ENCODE data around the gene KLHL4.

DNA sequence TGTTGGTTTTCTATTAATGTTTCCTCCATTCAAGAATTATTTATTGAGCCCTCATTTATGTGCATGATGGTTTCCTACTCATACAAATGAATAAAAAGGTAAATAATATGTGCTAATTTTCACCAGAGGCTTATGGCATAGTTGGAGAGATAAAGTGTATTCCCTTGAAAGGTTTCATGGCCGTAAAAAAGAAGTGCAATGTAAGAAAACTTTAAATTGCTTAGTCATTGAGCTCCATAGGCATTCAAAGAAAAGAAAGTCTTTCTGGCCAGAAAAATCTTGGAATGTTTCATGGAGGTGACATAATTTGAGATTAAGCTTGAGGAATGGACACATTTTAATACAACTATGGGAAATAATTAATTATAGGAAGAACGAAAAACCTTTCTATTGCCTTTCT, 8.7 kb downstream of the KLHL4 start:
- TF ChIP-seq RBM22 (IDR thresholded peaks at IDR 0.05; ENCODE audit: low read depth, low read length, poor library complexity, severe bottlenecking) (no peak), ZEB2 (IDR thresholded peaks at IDR 0.05) (no peak), ZNF384 (IDR thresholded peaks at IDR 0.05; ENCODE audit: low read depth, low read length) (no peak), ZNF785 (CRISPR knock-in tag; IDR thresholded peaks at IDR 0.05) (no peak), HNRNPLL (IDR thresholded peaks at IDR 0.05; ENCODE audit: low read depth, low read length, poor library complexity, severe bottlenecking) (no peak), ZNF695 (CRISPR knock-in tag; IDR thresholded peaks at IDR 0.05) (no peak), RAD21 (CRISPR knock-in tag; conservative IDR thresholded peaks at IDR 0.05 in 1 of 2, IDR thresholded peaks at IDR 0.05 in 1 of 2) (no peak), GTF2F1 (IDR thresholded peaks at IDR 0.05; ENCODE audit: low read depth, low read length) (no peak)
- TF ChIP-seq, protein P1, sequence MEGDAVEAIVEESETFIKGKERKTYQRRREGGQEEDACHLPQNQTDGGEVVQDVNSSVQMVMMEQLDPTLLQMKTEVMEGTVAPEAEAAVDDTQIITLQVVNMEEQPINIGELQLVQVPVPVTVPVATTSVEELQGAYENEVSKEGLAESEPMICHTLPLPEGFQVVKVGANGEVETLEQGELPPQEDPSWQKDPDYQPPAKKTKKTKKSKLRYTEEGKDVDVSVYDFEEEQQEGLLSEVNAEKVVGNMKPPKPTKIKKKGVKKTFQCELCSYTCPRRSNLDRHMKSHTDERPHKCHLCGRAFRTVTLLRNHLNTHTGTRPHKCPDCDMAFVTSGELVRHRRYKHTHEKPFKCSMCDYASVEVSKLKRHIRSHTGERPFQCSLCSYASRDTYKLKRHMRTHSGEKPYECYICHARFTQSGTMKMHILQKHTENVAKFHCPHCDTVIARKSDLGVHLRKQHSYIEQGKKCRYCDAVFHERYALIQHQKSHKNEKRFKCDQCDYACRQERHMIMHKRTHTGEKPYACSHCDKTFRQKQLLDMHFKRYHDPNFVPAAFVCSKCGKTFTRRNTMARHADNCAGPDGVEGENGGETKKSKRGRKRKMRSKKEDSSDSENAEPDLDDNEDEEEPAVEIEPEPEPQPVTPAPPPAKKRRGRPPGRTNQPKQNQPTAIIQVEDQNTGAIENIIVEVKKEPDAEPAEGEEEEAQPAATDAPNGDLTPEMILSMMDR (IDR thresholded peaks at IDR 0.05 in 2 of 3, conservative IDR thresholded peaks at IDR 0.05 in 1 of 3; ENCODE audit: insufficient read depth in 2 of 3, low read depth in 1 of 3, low read length in 3 of 3), result no peak

Measured in K562 (cell line).